C4-2B (cell line): ENCODE data around the gene MAGEB17.
"Not testable (repeated sequence)": the region's sequence is repeated elsewhere in the genome, so short reads cannot be mapped to it uniquely, and the experiment has no call there.

Source experiments
- H3K27ac ChIP-seq: fragments of 450-650 bp; 2 replicates; pipeline ENCODE4 v1.5.1; 2017
- ZFX ChIP-seq: fragments of 450-650 bp; IDR thresholded peaks from 2 replicates; pipeline ENCODE4 v1.6.1; 2017
- TF ChIP-seq, protein P1 (sequence below): fragments of 450-650 bp; conservative IDR thresholded peaks from 2 replicates; pipeline ENCODE4 v1.5.1; 2017; ENCODE audit warnings: mild to moderate bottlenecking

MAGEB17 gene

DNA sequence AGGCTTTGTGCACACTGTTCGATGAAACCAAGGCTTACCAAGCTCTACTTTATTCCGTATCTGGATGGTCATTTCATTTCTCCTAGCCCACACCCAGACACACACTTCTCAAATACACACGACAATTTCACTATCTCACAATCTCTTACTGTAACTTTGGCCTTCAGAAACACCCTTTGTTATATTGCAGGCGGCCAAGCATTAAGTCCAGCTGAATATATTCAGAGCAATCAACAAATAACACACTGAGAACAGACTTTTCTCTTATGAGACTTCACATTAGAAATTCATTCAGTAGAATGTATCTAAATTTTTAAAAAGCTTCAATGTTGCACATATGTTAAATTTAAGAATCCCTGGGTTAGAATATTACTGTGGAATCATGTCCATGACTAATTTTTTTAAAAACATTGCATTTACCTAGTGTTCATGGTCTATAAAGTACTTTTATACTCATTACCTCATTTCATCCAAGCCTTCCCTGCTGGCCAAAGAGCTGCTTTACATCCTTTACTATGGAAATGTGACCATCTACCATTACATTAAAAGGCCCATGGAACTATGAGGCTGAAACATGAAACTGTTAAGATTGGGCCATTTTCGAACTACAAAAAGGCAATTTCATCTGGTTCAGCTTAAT lies 10.5 kb upstream of the MAGEB17 start:
- TF ChIP-seq, protein P1, sequence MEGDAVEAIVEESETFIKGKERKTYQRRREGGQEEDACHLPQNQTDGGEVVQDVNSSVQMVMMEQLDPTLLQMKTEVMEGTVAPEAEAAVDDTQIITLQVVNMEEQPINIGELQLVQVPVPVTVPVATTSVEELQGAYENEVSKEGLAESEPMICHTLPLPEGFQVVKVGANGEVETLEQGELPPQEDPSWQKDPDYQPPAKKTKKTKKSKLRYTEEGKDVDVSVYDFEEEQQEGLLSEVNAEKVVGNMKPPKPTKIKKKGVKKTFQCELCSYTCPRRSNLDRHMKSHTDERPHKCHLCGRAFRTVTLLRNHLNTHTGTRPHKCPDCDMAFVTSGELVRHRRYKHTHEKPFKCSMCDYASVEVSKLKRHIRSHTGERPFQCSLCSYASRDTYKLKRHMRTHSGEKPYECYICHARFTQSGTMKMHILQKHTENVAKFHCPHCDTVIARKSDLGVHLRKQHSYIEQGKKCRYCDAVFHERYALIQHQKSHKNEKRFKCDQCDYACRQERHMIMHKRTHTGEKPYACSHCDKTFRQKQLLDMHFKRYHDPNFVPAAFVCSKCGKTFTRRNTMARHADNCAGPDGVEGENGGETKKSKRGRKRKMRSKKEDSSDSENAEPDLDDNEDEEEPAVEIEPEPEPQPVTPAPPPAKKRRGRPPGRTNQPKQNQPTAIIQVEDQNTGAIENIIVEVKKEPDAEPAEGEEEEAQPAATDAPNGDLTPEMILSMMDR = no peak
- TF ChIP-seq ZFX = no peak
- H3K27ac ChIP-seq = no peak overlapping the region

DNA sequence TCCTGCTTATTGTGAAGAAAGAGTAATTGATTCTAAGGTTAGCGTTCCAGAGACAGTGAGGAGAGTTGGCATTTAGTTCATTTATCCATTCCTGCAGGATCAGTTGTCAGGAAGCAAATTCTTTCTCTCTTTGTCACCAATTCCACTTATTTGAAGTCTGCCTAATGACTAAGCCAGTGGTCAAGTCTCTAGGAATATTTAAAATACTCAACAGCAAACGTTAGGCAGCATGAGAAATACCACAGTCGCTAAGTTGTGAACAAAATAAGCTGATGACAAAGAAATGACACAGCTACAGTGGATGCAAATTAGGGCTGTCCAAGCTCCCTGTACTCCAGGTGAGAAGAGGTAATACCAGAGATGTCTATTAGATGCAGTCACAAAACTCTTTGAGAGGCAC lies 6.6 kb upstream of the MAGEB17 start:
- no peak overlapping the region for H3K27ac ChIP-seq
- TF ChIP-seq ZFX = no peak
- TF ChIP-seq, protein P1 = no peak

DNA sequence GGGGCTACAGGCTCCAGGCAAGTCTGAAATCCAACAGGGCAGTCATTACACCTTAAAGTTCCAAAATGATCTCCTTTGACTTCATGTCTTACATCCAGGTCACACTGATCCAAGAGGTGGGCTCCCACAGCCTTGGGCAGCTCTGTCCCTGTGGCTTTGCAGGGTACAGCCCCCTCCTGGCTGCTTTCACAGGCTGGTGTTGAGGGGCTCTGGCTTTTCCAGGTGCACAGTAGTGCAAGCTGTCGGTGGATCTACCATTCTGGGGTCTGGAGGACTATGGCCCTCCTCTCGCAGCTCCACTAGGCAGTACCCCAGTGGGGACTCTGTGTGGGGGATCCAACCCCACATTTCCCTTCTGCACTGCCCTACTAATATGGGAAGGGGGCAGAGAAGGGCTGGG lies 6.1 kb upstream of the MAGEB17 start:
- H3K27ac ChIP-seq = not testable (repeated sequence)

DNA sequence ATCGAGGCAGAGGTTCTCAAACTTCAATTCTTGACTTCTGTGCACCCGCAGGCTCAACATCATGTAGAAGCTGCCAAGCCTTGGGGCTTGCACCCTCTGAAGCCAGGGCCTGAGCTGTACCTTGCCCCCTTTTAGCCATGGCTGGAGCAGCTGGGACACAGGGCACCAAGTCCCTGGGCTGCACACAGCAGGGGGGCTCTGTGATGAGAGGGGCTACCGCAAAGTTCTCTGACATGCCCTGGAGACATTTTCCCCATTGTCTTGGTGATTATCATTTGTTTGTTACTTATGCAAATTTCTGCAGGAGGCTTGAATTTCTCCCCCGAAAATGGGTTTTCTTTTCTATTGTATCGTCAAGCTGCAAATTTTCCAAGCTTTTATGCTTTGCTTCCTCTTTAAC lies 4.9 kb upstream of the MAGEB17 start:
- no peak overlapping the region for H3K27ac ChIP-seq
- TF ChIP-seq ZFX = no peak
- TF ChIP-seq, protein P1 = no peak

DNA sequence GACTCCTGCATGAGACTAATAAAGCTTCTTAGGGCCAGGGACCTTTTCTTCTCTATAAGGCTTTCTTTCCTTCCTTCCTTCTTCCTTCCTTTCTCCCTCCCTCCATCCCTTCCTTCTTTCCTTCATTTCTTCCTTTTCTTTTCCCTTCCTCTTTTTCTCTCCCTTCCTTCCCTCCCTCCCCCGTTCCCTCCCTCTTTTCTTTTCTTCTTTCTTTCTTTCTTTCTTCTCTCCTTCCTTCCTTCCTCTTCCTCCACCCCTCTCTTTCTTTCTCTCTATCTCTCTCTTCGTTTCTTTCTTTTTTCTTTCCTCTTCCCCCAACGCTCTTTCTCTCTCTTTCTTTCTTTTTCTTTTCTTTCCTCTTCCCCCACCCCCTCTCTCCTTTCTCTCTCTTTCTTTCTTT lies 2.5 kb upstream of the MAGEB17 start:
- no peak for TF ChIP-seq ZFX
- TF ChIP-seq, protein P1 = no peak

DNA sequence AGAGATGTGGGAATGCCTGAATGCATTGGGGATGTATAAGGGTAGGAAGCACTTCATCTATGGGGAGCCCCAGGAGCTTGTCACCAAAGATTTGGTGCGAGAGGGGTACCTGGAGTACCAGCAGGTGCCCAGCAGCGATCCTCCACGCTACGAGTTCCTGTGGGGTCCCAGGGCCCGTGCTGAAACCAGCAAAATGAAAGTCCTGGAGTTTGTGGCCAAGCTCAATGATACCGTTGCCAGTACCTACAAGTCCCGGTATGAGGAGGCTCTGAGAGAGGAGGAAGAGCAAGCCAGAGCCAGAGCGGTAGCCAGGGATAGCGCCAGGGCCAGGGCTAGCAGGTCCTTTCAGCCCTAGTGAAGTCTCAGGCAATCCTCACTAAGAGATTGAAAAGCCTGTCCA lies 3.8 kb downstream of the MAGEB17 start:
- H3K27ac ChIP-seq = no peak overlapping the region
- TF ChIP-seq, protein P1 = no peak
- no peak for TF ChIP-seq ZFX

More for the DNA sequence above, 2.5 kb upstream of the MAGEB17 start:
- H3K27ac ChIP-seq = no peak overlapping the region

DNA sequence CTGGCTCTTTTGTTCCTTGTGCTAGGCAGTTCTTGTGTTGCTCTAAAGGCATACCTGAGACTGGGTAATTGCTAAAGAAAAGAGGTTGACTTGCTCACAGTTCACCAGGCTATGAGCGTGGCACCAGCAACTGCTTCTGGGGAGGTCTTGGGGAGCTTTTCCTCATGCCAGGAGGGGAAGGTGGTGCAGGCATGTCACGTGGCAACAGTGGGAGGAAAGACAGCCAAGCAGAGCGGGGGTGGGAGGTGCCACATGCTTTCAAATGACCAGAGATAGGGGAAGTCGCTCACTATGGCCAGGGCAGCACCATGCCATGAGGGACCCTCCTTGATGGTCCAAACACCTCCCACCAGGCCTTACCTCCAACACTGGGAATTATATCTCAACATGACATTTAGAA lies 4.7 kb downstream of the MAGEB17 start:
- TF ChIP-seq ZFX = no peak
- TF ChIP-seq, protein P1 = no peak
- no peak overlapping the region for H3K27ac ChIP-seq

DNA sequence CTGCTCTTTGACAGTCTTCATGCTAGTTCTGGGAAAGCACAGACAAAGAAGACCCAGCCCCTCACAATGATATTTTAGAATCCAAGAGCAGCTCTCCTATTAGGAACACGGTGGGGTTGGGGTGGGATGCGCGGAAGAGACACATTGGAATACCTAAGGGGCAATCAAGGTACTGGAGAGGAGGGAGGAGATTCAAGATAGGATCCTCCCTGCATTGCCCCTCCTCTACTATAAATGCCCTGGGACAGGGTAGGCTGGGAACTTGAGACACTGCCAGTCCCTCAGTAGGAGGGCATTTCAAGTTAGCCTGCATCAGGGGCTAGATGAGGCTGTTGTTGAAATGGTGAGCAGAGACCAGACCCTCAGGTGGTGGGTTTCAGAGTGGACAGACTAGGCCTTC lies 5.1 kb downstream of the MAGEB17 start:
- no peak overlapping the region for H3K27ac ChIP-seq
- TF ChIP-seq ZFX = no peak
- TF ChIP-seq, protein P1 = no peak
